AG09309 (cell line): ENCODE measurements around the gene PRDM5.
A peak's percentile ranks its signal among the peaks of the same experiment; 100 is the strongest.

Experiments
- DNase-seq: peaks from one replicate; pipeline ENCODE4 v3.0.0-alpha.2; 2010; ENCODE audit warnings: low read depth
- H3K4me3 ChIP-seq: 2 replicates; pipeline ENCODE4 v1.5.1; 2011; ENCODE audit warnings: mild to moderate bottlenecking, low read depth, low read length, moderate library complexity; ENCODE audit not compliant: control insufficient read depth
- TF ChIP-seq, protein P1 (sequence below): IDR thresholded peaks from 2 replicates; pipeline ENCODE4 v1.5.1; 2011; ENCODE audit warnings: mild to moderate bottlenecking, low read depth, low read length, inconsistent platforms; ENCODE audit not compliant: insufficient read depth, control insufficient read depth; ENCODE audit errors: missing control alignments

PRDM5 gene

DNA sequence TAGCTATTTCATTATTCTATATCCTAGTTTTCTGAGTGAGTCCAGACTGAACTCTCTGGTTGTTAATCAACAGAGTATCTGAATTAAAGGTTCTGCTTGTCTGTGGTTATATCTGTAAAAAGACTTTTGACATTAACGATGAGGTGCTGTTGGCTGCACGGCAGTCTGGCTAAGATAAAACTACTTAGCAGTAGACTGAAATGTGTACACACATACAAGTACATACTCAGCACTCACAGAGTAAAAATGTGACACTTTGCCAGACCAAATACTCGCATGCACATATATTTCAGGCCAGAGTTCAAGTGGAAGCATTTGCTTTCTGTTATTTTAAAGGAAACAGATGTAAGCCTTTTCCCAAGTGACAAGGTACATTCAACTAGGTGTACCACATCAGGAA is 80.5 kb downstream of the PRDM5 start:
- peak; percentile 24 for DNase-seq
- TF ChIP-seq, protein P1, sequence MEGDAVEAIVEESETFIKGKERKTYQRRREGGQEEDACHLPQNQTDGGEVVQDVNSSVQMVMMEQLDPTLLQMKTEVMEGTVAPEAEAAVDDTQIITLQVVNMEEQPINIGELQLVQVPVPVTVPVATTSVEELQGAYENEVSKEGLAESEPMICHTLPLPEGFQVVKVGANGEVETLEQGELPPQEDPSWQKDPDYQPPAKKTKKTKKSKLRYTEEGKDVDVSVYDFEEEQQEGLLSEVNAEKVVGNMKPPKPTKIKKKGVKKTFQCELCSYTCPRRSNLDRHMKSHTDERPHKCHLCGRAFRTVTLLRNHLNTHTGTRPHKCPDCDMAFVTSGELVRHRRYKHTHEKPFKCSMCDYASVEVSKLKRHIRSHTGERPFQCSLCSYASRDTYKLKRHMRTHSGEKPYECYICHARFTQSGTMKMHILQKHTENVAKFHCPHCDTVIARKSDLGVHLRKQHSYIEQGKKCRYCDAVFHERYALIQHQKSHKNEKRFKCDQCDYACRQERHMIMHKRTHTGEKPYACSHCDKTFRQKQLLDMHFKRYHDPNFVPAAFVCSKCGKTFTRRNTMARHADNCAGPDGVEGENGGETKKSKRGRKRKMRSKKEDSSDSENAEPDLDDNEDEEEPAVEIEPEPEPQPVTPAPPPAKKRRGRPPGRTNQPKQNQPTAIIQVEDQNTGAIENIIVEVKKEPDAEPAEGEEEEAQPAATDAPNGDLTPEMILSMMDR = no peak

DNA sequence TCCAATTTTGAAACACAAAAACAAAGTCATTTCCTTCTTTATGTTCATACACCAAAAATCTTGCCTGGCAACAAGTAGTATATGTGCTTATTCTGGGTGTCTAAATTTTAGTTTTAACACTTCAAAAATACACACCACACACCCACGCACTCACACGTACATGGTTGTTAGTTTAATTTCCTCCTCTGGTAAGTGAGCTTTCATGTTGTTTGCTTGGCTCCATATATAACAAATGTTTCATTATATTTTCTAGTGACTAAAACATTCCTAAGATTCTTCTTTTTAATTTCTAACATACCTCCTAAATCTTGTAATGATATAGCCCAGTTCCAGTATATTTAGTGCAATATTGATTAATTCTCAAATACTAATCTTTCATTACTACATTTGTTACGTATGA is 80.9 kb downstream of the PRDM5 start:
- DNase-seq = no peak
- TF ChIP-seq, protein P1 = no peak
- no peak overlapping the region for H3K4me3 ChIP-seq

More for the DNA sequence above, 80.5 kb downstream of the PRDM5 start:
- H3K4me3 ChIP-seq = no peak overlapping the region

DNA sequence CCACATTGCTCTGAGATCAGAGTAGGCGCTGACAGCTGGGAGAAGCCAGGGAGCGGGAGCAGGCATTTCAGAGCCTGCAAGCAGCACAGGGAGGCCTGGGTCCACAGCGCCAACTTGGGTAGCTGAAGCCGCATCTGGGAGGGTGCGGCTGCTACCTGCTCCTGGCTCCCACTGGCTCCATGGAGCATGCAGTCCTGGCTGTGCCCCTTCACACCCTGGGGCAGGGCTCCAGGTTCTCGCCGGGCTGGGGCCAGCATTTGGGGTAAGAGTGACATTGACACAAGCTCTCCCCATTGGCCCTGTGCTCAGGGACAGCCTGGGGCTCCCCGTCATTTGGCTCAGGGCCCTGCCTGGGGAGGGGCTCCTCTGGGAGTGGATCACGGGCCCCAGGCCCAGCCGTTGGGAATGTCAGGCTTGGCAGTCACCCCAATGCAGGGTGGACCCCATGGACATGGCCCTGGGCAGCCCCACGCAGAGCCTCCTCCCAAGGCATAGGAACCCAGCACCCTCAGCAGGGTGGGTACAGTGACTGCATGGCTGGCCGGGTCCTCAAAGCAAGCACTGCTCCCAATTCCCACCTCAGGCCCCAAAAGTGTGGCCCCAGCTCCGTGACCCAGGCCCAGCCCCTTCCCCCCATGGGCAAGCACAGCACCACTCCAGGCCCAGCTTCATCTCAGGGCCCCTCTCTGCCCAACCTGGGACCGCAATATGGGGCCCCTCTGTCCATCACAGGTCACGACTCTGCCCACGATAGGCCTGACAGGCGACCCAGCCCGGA is 82.4 kb downstream of the PRDM5 start:
- H3K4me3 ChIP-seq = no peak overlapping the region
- DNase-seq = no peak
- TF ChIP-seq, protein P1 = no peak

DNA sequence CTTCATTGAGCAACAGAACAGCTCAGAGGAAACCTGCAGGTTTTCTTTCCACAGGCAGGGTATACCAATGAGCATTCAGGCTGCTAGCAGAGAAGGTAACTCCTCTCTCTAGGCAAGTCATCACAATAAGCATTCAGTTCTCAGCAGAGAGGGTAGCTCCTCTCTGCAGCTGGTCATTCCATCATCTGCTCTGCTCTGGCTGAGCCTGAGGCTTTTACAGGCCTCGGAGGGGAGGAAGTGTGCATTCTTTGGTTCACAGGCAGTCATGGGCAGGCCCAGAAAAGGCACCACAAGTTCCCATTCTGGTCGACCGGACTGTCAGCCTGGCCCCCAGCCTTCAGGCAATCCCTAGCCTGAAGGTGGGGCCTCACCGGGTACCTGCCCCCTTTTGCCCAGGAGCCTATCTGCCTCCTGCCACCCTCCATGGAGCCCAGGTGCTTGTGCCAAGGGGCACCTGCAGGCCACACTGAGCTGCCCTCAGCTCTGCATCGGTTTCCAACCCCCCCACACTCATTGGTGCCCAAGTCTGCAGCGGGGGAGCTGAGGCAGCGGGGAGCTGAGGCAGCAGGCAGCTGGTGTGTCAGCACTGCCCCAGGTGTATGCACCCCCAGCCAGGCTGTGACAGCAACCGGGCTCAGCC is 83.1 kb downstream of the PRDM5 start:
- no peak for DNase-seq
- TF ChIP-seq, protein P1 = no peak
- H3K4me3 ChIP-seq = no peak overlapping the region

DNA sequence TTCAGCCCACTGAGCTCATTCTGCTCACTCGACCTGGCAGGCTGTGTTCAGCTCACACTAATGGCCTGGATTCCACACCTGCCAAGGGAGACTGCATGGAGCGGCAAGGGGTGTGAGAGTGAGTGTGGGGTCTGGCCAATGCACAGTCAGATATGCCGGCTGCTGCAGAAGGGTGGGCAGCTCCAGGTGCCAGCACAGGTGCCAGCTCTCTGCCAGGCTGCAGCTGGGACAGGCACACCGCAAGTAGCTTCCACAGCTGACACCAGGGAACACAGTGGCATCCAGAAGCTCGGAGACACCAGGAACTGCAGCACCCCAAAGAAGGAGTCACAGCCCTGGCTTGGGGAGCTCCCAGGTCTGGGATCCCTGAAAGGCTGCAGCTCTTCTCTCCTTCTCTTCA is 83.7 kb downstream of the PRDM5 start:
- no peak overlapping the region for H3K4me3 ChIP-seq
- TF ChIP-seq, protein P1 = no peak
- no peak for DNase-seq

DNA sequence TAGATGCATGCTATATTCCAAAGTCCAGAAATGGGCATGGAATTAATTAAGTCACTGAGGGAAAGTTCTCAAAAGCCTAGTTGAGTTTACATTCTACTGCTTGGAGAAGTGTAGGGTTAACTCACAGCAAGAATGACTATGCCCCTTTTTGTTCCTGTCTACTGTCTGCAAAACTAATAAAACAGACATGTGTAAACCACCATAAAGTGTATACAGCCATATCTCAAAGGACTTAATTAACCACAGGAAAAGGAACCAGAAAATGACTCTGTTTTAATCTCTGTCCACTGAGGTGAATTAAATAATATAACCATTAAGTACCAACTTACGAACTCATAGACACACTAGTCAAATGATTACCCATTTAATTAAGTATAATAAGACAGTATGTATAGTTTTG is 84.9 kb downstream of the PRDM5 start:
- TF ChIP-seq, protein P1 = no peak
- DNase-seq = no peak
- H3K4me3 ChIP-seq = no peak overlapping the region
